GM19452 (cell line): ENCODE measurements around the gene STAT5B.
"Not testable (repeated sequence)": the region's sequence is repeated elsewhere in the genome, so short reads cannot be mapped to it uniquely, and the experiment has no call there.

Experiments
- ATAC-seq: cut with Tn5 transposase; IDR thresholded peaks from one replicate; pipeline ENCODE4 v1.9.1; 2021; ENCODE audit not compliant: unreplicated experiment

The STAT5B gene

DNA sequence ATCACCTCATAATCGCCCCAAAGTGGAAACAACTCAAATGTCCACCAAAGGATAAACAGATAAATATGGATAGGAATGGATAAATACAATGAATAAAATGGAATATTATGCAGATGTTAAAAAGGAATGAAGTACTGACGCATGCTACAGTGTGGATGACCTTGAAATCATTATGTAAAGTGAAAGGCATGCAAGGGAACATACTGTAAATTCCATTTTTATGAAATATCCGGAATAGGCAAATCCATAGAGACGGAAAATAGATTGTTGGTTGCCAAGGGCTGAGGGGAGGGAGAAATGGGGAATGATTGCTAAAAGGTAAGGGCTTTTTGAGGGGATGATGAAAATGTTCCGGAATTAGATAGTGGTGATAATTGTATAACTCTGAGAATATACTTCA, 36.0 kb downstream of the STAT5B start:
- ATAC-seq = no peak

- ATAC-seq = not testable (repeated sequence)
Measured at GRCh38 chr17:42239576-42239975, 36.6 kb downstream of the STAT5B start.

GRCh38 chr17:42236760-42237159, 39.4 kb downstream of the STAT5B start:
- no peak for ATAC-seq

GRCh38 chr17:42233994-42234393, 42.2 kb downstream of the STAT5B start:
- ATAC-seq = no peak

DNA sequence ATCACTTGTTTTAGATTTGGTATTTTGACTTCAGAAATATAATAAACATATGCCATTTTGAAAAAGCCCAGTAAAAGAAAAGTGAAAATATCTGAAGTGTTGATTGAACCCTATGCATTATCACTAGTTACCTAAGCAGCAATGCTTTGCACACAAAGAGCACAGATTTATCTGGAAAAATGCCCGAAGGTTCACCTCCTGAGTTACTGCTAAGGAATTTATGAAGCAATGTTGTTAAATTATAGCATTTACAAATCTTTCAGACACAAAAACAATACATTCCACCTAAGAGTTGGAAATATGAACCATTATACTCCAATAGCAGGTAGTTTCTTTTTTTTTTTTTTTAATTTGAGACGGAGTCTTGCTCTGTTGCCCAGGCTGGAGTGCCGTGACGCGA, 43.0 kb downstream of the STAT5B start:
- ATAC-seq = no peak

- no peak for ATAC-seq
Measured at GRCh38 chr17:42230225-42230624, 46.0 kb downstream of the STAT5B start.

- no peak for ATAC-seq
Measured at GRCh38 chr17:42227849-42228700, 48.1 kb downstream of the STAT5B start.

GRCh38 chr17:42225646-42226045, 50.5 kb downstream of the STAT5B start:
- no peak for ATAC-seq

- no peak for ATAC-seq
Measured at GRCh38 chr17:42224651-42225050, 51.5 kb downstream of the STAT5B start.

DNA sequence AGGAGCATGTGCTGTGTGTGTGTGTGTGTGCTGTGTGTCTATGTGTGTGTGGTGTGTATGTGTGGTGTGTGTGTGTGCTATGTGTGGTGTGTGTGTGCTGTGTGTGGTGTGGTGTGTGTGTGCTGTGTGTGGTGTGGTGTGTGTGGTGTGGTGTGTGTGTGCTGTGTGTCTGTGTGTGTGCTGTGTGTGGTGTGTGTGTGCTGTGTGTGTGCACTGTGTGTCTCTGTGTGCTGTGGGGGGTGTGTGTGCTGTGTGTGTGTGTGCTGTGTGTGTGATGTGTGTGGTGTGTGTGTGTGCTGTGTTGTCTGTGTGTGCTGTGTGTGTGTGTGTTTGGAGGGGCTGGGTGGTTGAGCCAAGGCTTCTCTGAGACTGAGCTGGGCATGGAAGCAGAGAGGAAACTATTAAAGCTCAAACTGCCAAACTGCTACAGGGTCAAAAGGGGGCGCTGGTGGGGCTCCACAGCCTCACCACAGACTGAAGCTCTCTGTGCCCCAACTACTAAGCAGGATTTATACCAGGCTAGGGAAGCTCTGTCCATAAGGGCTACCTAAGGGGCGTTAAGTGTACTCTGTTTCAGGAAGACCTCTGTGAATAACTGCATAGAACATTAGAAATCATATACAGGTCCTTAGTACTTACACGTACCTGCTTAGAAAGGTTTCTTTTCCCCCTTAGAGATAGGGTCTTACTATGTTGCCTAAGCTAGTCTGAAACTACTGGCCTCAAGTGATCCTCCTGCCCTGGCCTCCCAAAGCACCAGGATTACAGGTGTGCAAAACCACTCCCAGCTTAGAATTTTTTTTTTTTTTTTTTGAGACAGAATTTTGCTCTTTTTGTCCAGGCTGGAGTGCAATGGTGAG, 54.1 kb downstream of the STAT5B start:
- no peak for ATAC-seq

DNA sequence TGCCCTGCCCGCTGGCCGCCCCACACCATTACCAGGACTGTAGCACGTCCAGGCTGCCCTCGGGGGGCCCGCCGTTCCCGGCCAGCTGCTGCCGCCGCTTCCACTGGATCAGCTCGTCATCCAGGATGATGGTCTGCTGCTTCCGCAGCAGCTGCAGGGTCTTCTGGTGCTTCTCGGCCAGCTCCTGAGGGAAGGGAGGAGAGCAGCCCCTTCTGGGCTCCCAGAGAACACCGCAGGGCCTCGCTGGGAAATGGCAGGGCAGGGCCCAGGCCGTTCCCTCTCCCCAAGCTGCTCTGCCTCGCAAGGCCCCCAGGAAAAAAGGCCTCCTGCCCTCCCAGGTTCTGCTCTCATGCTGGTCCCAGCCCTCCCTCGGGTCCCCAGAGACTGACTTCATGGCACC, 56.9 kb downstream of the STAT5B start:
- not testable (repeated sequence) for ATAC-seq

- ATAC-seq = no peak
Measured at GRCh38 chr17:42214156-42214555, 62.0 kb downstream of the STAT5B start.

GRCh38 chr17:42212382-42212781, 63.8 kb downstream of the STAT5B start:
- ATAC-seq = no peak

DNA sequence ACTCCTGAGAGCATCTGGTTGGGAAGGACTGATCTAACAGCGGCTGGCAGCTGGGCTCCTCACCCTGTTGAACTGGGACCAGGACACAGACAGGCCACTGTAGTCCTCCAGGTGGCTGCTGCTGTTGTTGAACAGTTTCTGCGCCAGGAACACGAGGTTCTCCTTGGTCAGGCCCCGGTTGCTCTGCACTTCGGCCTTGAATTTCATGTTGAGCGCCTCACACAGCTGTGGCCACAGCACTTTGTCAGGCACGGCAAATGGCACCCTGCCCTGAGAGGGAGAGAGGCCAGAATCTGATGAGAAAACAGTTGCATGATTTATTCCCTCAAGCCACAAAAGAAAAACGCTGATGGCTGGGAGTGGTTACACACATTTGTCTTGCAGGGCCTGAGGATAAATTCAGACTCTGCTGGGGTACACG, 64.3 kb downstream of the STAT5B start:
- ATAC-seq = not testable (repeated sequence)

DNA sequence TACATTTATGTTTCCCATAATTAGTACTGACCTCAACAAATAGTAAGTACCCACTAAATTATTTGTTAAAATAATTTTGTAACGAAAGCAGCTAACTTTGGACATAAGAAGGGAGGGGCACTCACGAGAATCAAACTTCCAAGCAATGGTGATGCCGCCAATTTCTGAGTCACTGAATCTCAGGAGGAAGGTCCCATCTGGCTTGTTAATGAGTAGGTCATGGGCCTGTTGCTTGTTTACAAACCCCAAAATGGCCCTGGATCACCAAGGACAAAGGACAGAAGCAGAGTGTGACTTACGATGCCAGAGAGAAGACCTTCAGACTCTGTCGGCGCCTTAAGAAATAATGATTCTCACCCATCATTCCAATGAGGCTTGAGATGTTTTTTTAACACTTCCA, 66.1 kb downstream of the STAT5B start:
- no peak for ATAC-seq

DNA sequence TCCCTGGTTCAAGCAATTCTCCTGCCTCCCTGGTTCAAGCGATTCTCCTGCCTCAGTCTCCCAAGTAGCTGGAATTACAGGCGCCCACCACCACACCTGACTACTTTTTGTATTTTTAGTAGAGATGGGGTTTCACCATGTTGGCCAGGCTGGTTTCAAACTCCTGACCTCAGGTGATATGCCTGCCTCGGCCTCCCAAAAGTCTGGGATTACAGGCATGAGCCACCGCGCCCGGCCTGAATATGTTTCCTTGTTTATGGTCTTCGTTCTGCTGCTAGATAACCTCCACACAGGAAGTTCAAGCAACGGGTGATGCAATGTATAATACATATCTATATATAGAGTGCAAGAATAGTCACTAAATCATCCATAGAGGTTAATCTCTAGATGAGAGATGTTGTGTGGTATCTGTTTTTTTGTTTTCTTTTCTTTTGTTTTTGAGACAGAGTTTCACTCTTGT, 70.0 kb downstream of the STAT5B start:
- ATAC-seq = not testable (repeated sequence)

GRCh38 chr17:42203354-42203753, 72.8 kb downstream of the STAT5B start:
- ATAC-seq = no peak

- ATAC-seq = no peak
Measured at GRCh38 chr17:42202696-42203095, 73.5 kb downstream of the STAT5B start.

DNA sequence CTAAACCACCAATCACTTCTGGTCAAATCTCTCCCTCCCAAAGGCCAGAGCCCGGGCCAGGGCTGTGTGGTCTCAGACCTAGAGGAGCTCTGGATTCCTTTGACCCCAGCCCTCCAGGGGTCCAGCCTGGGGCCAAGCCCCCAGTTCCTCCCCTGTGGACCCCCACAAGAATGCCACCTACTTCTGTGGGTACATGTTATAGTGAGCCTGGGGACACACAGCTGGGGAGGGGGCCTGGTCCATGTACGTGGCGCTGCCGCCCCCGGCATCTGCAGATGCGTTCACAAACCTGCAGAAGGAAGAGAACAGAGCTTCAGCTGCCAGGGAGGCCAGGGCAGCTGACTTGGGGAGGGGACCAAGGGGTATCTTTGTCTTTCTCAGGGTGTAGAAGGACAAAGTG, 74.0 kb downstream of the STAT5B start:
- ATAC-seq = no peak

DNA sequence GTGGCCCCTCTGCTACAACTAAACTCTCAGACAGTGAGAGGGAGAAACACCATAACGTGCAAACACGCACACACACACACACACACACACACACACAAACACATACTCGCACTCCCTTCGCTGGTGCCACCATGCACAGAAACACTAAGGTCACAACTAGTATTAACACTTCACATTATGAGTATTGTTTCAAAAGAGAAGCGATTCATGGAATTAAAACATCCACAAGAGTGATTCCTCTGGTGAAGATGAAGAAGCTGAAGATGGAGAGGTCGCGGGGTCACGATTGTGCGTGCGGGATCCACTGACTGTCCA, 74.8 kb downstream of the STAT5B start:
- no peak for ATAC-seq

DNA sequence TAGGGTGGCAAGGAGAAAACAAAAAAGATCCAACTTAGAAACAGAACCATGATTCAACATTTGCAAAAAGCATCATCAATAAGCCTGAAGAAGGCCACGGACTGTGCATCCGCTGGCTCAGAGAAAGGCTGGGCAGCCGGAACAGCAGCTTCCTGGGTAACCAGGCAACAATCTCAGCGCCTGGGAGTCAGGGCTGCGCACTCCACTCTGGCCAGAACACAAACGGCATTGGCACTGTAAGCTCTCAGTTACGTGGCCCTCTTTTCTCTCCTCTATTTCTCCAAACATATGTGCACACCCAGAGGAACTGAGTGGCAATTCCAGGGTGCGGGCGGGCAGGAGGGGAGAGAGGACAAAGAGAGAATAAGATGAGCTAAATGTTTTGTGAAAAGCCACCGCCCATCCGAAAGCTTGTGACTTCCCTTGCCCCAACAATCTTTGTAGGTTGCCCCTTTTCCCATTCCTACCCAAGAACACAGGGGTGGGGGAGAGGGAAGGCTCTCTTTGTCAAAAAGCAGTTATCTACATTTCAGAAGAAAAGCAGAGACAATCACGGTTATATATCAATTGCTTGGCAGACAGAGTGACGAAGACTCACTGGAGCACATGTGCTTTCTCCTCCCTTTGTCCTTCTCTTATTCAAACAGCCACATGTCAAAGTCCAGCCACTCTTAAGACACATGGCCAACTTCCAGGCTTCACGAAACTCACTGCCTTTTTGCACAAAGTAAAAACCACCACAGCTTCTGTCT, 75.3 kb downstream of the STAT5B start:
- ATAC-seq = no peak
